Astrocyte (in vitro differentiated cells and primary cell): ENCODE measurements around the gene PCCA. TPM values are rescaled to one million over a fixed set of nuclear protein-coding genes. Genes with fewer than 3 reads are reported as not detected.

Experiments used
- DNase-seq: peaks from one replicate; pipeline ENCODE4 v3.0.0-alpha.2; 2010; ENCODE audit warnings: low read depth
- FAIRE-seq: peaks from 2 replicates; lab custom pipeline; 2011; peaks lifted over from hg19 to GRCh38; lab: Jason Lieb, UNC
- H2AFZ ChIP-seq: 2 replicates; pipeline ENCODE4 v1.6.0; 2012; ENCODE audit warnings: low read depth, low read length, inconsistent platforms
- H3K27ac ChIP-seq: 2 replicates; pipeline ENCODE4 v1.5.1; 2011; ENCODE audit warnings: low read depth, low read length, inconsistent platforms
- H3K27me3 ChIP-seq: 2 replicates; pipeline ENCODE4 v1.6.0; 2011; ENCODE audit warnings: low read length, inconsistent platforms; ENCODE audit not compliant: insufficient read depth
- H3K36me3 ChIP-seq: 2 replicates; pipeline ENCODE4 v1.5.1; 2011; ENCODE audit warnings: low read length, inconsistent platforms; ENCODE audit not compliant: insufficient read depth
- H3K4me1 ChIP-seq: 2 replicates; pipeline ENCODE4 v1.5.1; 2011; ENCODE audit warnings: low read length, inconsistent platforms; ENCODE audit not compliant: insufficient read depth
- H3K4me2 ChIP-seq: 2 replicates; pipeline ENCODE4 v1.6.0; 2012; ENCODE audit warnings: low read length, inconsistent platforms
- H3K4me3 ChIP-seq: 2 replicates; pipeline ENCODE4 v1.5.1; 2011; ENCODE audit warnings: low read depth, mild to moderate bottlenecking, low read length, inconsistent platforms; ENCODE audit not compliant: insufficient read depth
- H3K79me2 ChIP-seq: 2 replicates; pipeline ENCODE4 v1.6.0; 2012; ENCODE audit warnings: mild to moderate bottlenecking, low read length, inconsistent platforms; ENCODE audit not compliant: insufficient read depth
- H3K9ac ChIP-seq: 2 replicates; pipeline ENCODE4 v1.6.0; 2012; ENCODE audit warnings: mild to moderate bottlenecking, low read length, inconsistent platforms
- H3K9me3 ChIP-seq: 2 replicates; pipeline ENCODE4 v1.5.1; 2012; ENCODE audit warnings: low read depth, mild to moderate bottlenecking, low read length, inconsistent platforms; ENCODE audit not compliant: insufficient read depth
- H4K20me1 ChIP-seq: 2 replicates; pipeline ENCODE4 v1.6.0; 2012; ENCODE audit warnings: low read length, inconsistent platforms; ENCODE audit not compliant: insufficient read depth
- H3K27ac Mint-ChIP-seq: one replicate; pipeline ENCODE4 v1.8.0; 2021; ENCODE audit warnings: mild to moderate bottlenecking, mixed read lengths; ENCODE audit not compliant: unreplicated experiment
- H3K27me3 Mint-ChIP-seq: one replicate; pipeline ENCODE4 v1.8.0; 2021; ENCODE audit warnings: low read depth, mixed read lengths; ENCODE audit not compliant: unreplicated experiment
- H3K36me3 Mint-ChIP-seq: one replicate; pipeline ENCODE4 v1.8.0; 2021; ENCODE audit warnings: low read depth, mixed read lengths; ENCODE audit not compliant: unreplicated experiment
- H3K4me1 Mint-ChIP-seq: one replicate; pipeline ENCODE4 v1.8.0; 2021; ENCODE audit warnings: low read depth, mixed read lengths; ENCODE audit not compliant: unreplicated experiment
- H3K4me3 Mint-ChIP-seq: one replicate; pipeline ENCODE4 v1.8.0; 2021; ENCODE audit warnings: mild to moderate bottlenecking, moderate library complexity, mixed read lengths; ENCODE audit not compliant: unreplicated experiment
- H3K9me3 Mint-ChIP-seq: one replicate; pipeline ENCODE4 v1.8.0; 2021; ENCODE audit warnings: mild to moderate bottlenecking, mixed read lengths; ENCODE audit not compliant: unreplicated experiment
- EZH2 ChIP-seq: IDR thresholded peaks from 2 replicates; pipeline ENCODE4 v1.6.1; 2012; ENCODE audit warnings: mild to moderate bottlenecking, low read length, inconsistent platforms; ENCODE audit not compliant: insufficient read depth
- total RNA-seq: library from RNA; stranded (reverse); gene quantifications from 2 replicates; pipeline ENCODE4 v1.2.1, GENCODE V29; 2021
- TF ChIP-seq, protein P1 (sequence below): IDR thresholded peaks from 2 replicates; pipeline ENCODE4 v1.5.1; 2011; ENCODE audit warnings: low read depth, mild to moderate bottlenecking, inconsistent platforms, low read length, moderate library complexity; ENCODE audit not compliant: insufficient read depth

The PCCA gene
- total RNA-seq, 1 donor from 2014 or later = 13.9 TPM

- no peaks in the 10 kb centered on the region for H3K79me2 ChIP-seq
- H3K36me3 ChIP-seq = no peaks in the 10 kb centered on the region
- H3K9me3 Mint-ChIP-seq = peaks cover 2% of the 10 kb centered on the region
- H3K27ac Mint-ChIP-seq = no peak overlapping the region
- H3K4me2 ChIP-seq = no peak overlapping the region
- no peak for DNase-seq
- no peak overlapping the region for H3K9ac ChIP-seq
- no peaks in the 10 kb centered on the region for H4K20me1 ChIP-seq
- no peaks in the 10 kb centered on the region for H3K27me3 Mint-ChIP-seq
- H2AFZ ChIP-seq = no peak overlapping the region
- no peaks in the 10 kb centered on the region for H3K9me3 ChIP-seq
- H3K27ac ChIP-seq = no peak overlapping the region
- no peak overlapping the region for H3K4me3 Mint-ChIP-seq
- no peaks in the 10 kb centered on the region for H3K4me1 ChIP-seq
- TF ChIP-seq, protein P1, sequence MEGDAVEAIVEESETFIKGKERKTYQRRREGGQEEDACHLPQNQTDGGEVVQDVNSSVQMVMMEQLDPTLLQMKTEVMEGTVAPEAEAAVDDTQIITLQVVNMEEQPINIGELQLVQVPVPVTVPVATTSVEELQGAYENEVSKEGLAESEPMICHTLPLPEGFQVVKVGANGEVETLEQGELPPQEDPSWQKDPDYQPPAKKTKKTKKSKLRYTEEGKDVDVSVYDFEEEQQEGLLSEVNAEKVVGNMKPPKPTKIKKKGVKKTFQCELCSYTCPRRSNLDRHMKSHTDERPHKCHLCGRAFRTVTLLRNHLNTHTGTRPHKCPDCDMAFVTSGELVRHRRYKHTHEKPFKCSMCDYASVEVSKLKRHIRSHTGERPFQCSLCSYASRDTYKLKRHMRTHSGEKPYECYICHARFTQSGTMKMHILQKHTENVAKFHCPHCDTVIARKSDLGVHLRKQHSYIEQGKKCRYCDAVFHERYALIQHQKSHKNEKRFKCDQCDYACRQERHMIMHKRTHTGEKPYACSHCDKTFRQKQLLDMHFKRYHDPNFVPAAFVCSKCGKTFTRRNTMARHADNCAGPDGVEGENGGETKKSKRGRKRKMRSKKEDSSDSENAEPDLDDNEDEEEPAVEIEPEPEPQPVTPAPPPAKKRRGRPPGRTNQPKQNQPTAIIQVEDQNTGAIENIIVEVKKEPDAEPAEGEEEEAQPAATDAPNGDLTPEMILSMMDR = no peak
- TF ChIP-seq EZH2 = no peak
- no peak overlapping the region for H3K4me3 ChIP-seq
- no peak for FAIRE-seq
- H3K27me3 ChIP-seq = no peaks in the 10 kb centered on the region
- H3K36me3 Mint-ChIP-seq = peaks cover 11% of the 10 kb centered on the region
- no peaks in the 10 kb centered on the region for H3K4me1 Mint-ChIP-seq
Observed at GRCh38 chr13:100323937-100324336, 235.0 kb downstream of the PCCA start.

- Mint-ChIP-seq H3K36me3 (peaks cover 10% of the 10 kb centered on the region), H3K4me1 (no peaks in the 10 kb centered on the region), H3K27me3 (no peaks in the 10 kb centered on the region), H3K9me3 (no peaks in the 10 kb centered on the region), H3K27ac (no peak overlapping the region), H3K4me3 (no peak overlapping the region)
- Histone ChIP-seq H3K27ac (no peak overlapping the region), H3K4me2 (no peak overlapping the region), H4K20me1 (no peaks in the 10 kb centered on the region), H3K27me3 (no peaks in the 10 kb centered on the region), H3K4me3 (no peak overlapping the region), H2AFZ (no peak overlapping the region), H3K9ac (no peak overlapping the region), H3K36me3 (no peaks in the 10 kb centered on the region), H3K79me2 (no peaks in the 10 kb centered on the region), H3K4me1 (no peaks in the 10 kb centered on the region), H3K9me3 (no peaks in the 10 kb centered on the region)
- FAIRE-seq = no peak
- TF ChIP-seq, protein P1 = no peak
- no peak for TF ChIP-seq EZH2
- no peak for DNase-seq
Observed at GRCh38 chr13:100330662-100331061, 241.8 kb downstream of the PCCA start.

DNA sequence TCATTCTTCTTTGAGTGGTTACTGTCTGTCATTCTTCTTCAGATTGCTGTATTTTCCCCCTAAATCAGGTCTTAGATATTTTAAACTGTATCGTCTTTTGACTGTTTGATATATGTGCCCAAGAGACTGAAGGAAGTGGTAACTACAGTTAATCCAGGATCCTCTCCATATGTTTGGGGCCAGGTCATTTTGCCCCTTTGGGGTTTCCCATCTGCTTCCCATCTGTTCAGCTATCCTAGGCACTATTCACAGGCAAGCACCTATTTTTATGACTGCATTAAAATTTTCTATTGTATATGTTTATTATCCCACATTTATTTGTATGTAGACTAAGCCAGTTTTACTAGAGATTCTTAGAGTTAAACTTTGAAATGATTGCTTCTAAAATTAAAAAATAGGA lies 244.2 kb downstream of the PCCA start:
- Mint-ChIP-seq H3K4me1 (no peaks in the 10 kb centered on the region), H3K4me3 (no peak overlapping the region), H3K27me3 (no peaks in the 10 kb centered on the region), H3K36me3 (peaks cover 16% of the 10 kb centered on the region), H3K27ac (no peak overlapping the region), H3K9me3 (no peaks in the 10 kb centered on the region)
- no peak for TF ChIP-seq EZH2
- TF ChIP-seq, protein P1 = no peak
- Histone ChIP-seq H3K27me3 (no peaks in the 10 kb centered on the region), H3K36me3 (no peaks in the 10 kb centered on the region), H3K27ac (no peak overlapping the region), H3K4me1 (no peaks in the 10 kb centered on the region), H3K79me2 (no peaks in the 10 kb centered on the region), H2AFZ (no peak overlapping the region), H3K4me2 (no peak overlapping the region), H3K9me3 (no peaks in the 10 kb centered on the region), H3K9ac (no peak overlapping the region), H4K20me1 (no peaks in the 10 kb centered on the region), H3K4me3 (no peak overlapping the region)
- FAIRE-seq (no peak), DNase-seq (no peak)
